CMK (cell line): ENCODE data around the gene ADCYAP1R1.
"Not testable (repeated sequence)": the region's sequence is repeated elsewhere in the genome, so short reads cannot be mapped to it uniquely, and the experiment has no call there.

ENCODE experiments used
- DNase-seq: peaks from one replicate; pipeline ENCODE4 v3.0.0-alpha.2; 2010; ENCODE audit warnings: low read depth

Gene ADCYAP1R1

DNA sequence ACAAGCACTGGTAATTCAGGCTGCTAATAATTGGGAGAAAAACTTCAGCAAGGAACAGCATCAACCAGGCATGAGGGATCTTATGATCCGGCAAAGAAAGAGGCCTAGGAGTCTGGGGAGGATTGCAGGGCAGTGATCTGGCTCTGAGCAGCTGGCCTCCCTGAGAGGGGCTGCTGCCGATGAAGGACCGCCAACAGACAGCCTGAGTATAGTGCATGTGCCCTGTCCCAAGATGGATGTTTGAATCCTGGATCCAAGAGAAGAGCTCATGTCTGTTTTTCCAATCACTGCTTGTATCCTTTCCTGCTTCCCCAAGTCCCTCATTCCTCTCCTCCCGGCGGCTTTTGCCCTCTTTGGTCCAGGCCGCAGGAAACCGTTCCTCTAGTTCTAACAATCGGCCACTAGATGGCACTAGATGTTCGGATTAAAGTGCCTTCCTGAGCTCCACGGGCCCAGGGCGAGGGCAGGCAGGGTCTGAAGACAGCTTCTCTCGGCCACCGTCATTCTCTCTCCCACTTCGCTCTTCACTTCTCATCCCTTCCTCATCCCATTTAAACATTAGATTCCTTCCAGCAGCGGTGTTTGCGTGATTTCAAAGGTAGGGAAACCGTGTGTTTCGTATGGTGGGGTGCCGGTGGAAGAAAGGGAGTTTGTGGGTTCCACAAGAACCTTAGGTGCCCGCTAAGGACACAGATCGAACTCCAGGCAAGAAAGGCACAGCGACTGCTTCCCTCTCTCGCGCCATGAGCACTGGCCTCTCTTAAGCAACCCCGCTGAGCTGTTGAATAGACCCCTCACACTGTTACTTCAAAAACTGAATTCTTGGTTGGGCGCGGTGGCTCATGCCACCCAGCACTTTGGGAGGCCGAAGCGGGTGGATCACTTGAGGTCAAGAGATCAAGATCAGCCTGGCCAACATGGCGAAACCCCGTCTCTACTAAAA is 82.4 kb downstream of the ADCYAP1R1 start:
- DNase-seq, result peak; percentile 15

DNA sequence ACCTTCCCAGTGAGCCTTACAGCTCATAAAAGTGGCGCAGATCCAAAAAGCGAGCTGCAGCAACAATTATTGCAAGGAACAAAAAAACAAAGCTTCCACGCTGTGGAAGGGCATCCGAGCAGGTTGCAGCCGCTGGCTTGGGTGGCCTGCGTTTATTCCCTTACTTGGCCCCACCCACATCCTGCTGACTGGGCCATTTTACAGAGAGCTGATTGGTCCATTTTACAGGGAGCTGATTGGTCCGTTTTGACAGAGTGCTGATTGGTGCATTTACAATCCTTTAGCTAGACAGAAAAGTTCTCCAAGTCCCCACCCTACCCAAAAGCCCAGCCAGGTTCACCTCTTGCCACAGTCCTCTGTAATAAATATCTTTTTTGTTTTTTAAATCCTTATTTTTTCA is 85.1 kb downstream of the ADCYAP1R1 start:
- no peak for DNase-seq

- no peak for DNase-seq
Measured at GRCh38 chr7:31145339-31145738, 93.2 kb downstream of the ADCYAP1R1 start.

DNA sequence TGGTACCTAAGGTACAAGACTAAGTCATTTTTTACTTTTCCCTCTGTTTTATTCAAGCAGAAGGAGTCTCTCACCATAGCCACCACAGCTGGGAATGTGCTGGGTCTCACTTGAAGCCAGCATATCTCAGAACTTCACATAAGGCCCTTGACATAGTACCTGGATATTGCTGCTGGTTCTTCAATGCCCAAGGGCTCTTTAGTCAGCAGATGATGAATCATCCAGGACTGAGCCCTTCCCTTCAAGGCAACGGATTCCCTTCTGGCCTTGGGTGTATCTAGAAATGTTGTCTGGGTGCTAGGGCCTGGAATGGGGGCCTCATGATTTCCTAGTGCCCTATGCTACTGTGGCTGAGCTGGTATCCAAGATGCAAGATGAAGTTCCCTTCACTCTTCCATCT is 93.9 kb downstream of the ADCYAP1R1 start:
- DNase-seq, result no peak

DNA sequence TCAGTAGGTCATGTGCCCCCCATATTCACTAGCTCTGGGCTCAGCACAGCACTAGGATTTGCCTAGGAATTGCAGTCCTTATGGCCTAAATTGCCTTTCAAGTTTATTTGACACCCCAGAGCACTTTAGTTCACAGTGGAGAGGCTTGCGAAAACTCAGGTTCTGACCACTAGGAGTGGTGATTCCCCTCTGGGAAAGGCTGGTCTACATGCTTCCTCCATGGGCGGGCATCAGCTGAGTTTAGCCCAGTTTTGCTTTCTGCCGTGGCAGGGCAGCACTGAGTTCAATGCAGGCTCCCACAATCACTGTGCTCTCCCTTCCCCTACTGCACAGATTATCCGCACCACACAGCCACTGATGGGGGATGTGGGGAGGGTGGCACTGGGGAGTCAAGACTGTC is 94.4 kb downstream of the ADCYAP1R1 start:
- no peak for DNase-seq

DNA sequence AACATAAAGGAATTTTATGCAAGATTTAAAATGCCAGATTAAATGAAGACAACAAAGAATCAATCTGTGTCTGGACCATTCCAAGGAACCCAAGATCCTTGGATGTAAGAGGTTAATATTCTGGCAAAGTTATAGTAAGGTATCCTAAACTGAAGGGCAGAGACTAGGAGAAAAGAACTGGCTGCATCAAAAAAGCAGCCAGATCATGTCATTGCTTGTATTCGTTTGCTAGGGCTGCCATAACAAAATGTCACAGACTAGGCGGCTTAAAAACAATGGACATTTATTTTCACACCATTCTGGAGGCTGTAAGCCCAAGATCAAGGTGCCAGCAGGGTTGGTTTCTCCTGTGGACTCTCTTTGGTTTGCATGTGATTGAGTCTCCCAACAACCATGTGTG is 99.7 kb downstream of the ADCYAP1R1 start:
- no peak for DNase-seq

GRCh38 chr7:31153318-31153717 is 101.2 kb downstream of the ADCYAP1R1 start:
- not testable (repeated sequence) for DNase-seq

GRCh38 chr7:31160941-31161340 is 108.8 kb downstream of the ADCYAP1R1 start:
- DNase-seq, result no peak
